SHP77 (cell line): ENCODE results near the gene CCDC148.
"Not testable (repeated sequence)": the region's sequence is repeated elsewhere in the genome, so short reads cannot be mapped to it uniquely, and the experiment has no call there.

Experiments used
- DNase-seq, 2 experiments: peaks; one replicate each; lab custom pipeline; 2025; lab: John Stamatoyannopoulos, UW

CCDC148 gene

GRCh38 chr2:158482594-158482993 lies 26.0 kb upstream of the CCDC148 start:
- no peak for DNase-seq

- DNase-seq, result no peak
Observed at GRCh38 chr2:158481116-158481515, 24.6 kb upstream of the CCDC148 start.

- no peak for DNase-seq
Observed at GRCh38 chr2:158478816-158479215, 22.3 kb upstream of the CCDC148 start.

GRCh38 chr2:158478237-158478636 lies 21.7 kb upstream of the CCDC148 start:
- no peak for DNase-seq

- DNase-seq, result no peak
Observed at GRCh38 chr2:158477202-158477601, 20.6 kb upstream of the CCDC148 start.

- DNase-seq, result not testable (repeated sequence)
Observed at GRCh38 chr2:158474526-158475011, 18.0 kb upstream of the CCDC148 start.

GRCh38 chr2:158473719-158474392 lies 17.3 kb upstream of the CCDC148 start:
- DNase-seq, result no peak

- not testable (repeated sequence) for DNase-seq
Observed at GRCh38 chr2:158473300-158473699, 16.7 kb upstream of the CCDC148 start.

- DNase-seq, result not testable (repeated sequence)
Observed at GRCh38 chr2:158472829-158473228, 16.3 kb upstream of the CCDC148 start.

GRCh38 chr2:158467248-158467647 lies 10.7 kb upstream of the CCDC148 start:
- no peak for DNase-seq

- DNase-seq, result no peak
Observed at GRCh38 chr2:158464426-158465281, 8.1 kb upstream of the CCDC148 start.

GRCh38 chr2:158463496-158464095 lies 7.0 kb upstream of the CCDC148 start:
- DNase-seq, result no peak

GRCh38 chr2:158460632-158461297 lies 4.2 kb upstream of the CCDC148 start:
- DNase-seq, result no peak

- no peak for DNase-seq
Observed at GRCh38 chr2:158459161-158460003, 2.8 kb upstream of the CCDC148 start.

- no peak for DNase-seq
Observed at GRCh38 chr2:158458617-158458920, 2.0 kb upstream of the CCDC148 start.

- DNase-seq, result peak in 1 of 2 experiments; percentile 45
Observed at GRCh38 chr2:158457826-158458616, 1.5 kb upstream of the CCDC148 start.

- DNase-seq, result peak in 1 of 2 experiments; percentile 17
Observed at GRCh38 chr2:158457092-158457825, 706 bp upstream of the CCDC148 start.

GRCh38 chr2:158443606-158444005 lies 12.9 kb downstream of the CCDC148 start:
- DNase-seq, result no peak

GRCh38 chr2:158439062-158439461 lies 17.5 kb downstream of the CCDC148 start:
- DNase-seq, result not testable (repeated sequence)

- DNase-seq, result not testable (repeated sequence)
Observed at GRCh38 chr2:158433716-158434115, 22.8 kb downstream of the CCDC148 start.
